Midbrain (tissue), 1 donor: ENCODE results near the gene TNFRSF9.

Source experiments
- DNase-seq: peaks from one replicate; lab custom pipeline; 2025; lab: John Stamatoyannopoulos, UW

Gene TNFRSF9

DNA sequence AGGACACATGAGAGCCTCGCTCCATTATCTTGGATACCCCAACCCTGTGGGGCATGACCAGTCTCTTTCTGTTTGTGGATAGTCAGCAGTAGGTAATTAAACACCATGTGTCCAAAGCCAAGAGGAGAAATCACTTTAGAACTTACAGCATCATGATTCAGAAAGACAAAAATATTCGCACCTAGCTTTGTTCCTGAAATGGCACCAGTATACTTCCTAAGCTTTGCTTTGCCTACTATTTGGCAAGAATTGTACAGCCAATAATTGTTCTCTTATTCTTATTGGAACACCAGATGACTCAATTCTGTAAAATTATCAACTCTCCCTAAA is 24.2 kb downstream of the TNFRSF9 start:
- DNase-seq: no peak

GRCh38 chr1:7915826-7916500 is 24.7 kb downstream of the TNFRSF9 start:
- no peak for DNase-seq

- DNase-seq: no peak
Observed at GRCh38 chr1:7912743-7913557, 27.7 kb downstream of the TNFRSF9 start.

DNA sequence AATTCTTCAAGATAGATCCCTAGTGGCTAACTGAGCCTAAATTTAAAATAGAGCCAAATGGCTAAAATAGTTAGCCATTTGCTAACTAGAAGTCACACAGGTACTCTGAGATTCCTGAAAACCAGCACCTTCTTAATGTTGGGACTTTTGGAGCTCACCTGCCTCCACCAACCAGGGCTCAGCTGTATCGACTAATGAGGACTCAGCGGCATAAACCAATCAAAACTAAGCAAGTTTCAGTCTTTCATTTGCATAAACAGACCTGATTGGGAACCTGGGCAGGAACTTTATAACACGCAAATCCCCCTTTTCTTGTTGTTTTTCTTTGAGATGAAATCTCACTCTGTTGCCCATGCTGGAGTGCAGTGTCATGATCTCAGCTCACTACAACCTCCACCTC is 28.5 kb downstream of the TNFRSF9 start:
- DNase-seq: no peak

DNA sequence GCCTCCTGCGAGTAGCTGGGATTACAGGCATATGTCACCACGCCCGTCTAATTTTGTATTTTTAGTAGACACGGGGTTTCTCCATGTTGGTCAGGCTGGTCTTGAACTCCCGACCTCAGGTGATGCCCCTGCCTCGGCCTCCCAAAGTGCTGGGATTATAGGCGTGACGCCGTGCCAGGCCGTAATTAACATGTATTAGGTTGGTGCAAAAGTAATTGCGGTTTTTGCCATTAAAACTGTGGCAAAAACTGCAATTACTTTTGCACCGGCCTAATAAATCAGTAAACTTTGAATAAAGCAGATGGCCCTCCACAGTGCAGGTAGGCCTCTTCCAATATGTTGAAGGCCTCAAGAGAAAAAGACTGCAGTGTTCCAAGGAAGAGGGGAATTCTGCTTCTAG is 35.4 kb downstream of the TNFRSF9 start:
- DNase-seq: no peak

GRCh38 chr1:7902478-7903085 is 38.1 kb downstream of the TNFRSF9 start:
- DNase-seq: peak; percentile 73

DNA sequence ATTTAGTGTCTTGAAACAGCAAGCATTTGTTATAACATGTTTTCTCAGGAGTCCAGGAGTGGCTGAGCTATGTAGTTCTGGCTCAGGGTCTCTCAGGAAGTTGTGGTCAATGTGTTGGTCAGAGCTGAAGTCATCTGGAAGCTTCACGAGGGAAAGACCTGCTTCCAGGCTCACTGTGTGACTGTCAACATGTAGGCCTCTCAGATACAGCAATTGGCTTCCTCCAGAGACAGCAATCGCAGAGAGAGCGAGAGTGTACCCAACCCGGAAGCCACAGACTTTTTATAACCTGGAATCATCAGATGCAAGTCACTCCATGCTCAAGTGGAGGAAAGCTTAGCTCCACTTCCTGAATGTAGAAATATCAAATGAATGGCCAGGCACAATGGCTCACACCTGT is 40.9 kb downstream of the TNFRSF9 start:
- DNase-seq: no peak

- no peak for DNase-seq
Observed at GRCh38 chr1:7898962-7899361, 41.7 kb downstream of the TNFRSF9 start.

DNA sequence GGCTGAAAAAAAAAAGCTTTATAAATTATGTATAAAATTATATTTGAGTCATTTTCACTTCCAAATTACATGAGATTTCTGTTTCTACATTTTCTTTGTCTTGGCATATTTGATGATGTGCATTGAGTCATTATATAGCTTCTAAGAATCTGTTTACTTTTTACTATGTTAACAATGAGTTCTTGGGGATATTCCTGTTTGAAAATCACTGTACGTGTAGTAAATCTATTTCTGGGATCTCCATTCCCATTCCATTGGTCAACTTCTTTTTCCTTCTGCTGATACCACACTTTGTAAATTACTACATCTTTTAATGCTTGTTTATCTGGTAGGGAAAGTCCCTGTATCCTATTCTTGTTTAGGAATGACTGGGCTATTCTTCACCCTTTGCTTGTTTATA is 43.6 kb downstream of the TNFRSF9 start:
- no peak for DNase-seq

GRCh38 chr1:7893529-7894180 is 47.0 kb downstream of the TNFRSF9 start:
- no peak for DNase-seq

GRCh38 chr1:7891804-7892203 is 48.8 kb downstream of the TNFRSF9 start:
- no peak for DNase-seq

- DNase-seq: no peak
Observed at GRCh38 chr1:7890853-7891252, 49.8 kb downstream of the TNFRSF9 start.

GRCh38 chr1:7888248-7889081 is 52.2 kb downstream of the TNFRSF9 start:
- DNase-seq: no peak

GRCh38 chr1:7886405-7886745 is 54.3 kb downstream of the TNFRSF9 start:
- DNase-seq: peak; percentile 4

DNA sequence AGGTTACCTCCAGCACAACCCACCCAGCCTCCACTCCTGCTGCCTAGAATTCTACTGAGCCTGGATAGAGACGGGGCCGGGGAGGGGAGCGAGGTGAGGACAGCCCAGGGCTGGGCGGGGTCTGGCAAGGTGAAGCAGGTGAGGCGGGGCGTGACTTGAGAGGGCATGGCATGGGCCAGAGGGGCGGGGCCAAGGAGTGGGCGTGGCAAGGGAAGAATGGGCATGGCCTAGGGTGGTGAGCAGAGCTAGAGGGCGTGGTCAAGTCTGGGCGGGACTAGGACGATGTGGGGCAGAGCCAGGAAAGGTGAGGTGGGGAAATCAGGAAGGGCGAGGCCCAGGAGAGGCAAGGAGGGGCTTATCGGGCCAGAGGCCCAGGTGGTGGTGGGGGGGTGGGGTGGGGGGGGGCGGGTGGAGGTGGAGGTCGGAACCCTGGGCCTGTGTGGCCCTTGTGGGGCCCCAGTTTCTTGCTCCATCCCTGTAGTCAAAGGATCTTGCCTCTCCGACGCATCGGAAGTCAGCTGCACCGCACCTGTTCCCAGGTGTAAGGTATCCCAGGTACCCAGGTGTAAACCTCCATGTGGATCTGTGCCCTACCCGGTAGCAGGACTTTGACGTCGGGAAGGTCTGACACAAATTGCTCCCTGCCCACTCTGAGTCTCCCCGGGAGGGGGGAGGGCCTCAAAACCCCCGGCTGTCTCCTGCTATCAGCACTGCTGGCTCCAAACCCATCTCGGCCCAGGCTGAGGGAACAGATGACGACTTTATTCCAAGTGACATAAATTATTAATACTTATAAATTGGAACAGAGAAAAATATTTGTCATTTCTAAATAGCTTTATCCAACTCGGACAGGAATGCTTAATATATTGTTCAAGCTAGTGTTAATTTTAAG is 54.9 kb downstream of the TNFRSF9 start:
- DNase-seq: no peak

DNA sequence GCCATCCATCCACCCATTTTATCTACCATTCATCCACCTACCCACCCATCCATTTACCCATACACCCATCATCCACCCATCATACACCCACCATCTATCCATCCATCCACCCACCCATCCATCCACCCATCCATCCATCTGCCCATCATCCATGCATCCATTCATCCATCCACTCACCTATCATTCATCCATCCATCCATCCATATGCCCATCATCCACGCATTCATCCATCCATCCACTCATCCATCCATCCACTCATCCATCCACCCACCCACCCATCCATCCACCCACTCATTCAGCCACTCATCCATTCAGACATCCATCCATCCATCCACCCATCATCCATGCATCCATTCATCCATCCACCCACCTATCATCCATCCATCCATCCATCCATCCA is 55.9 kb downstream of the TNFRSF9 start:
- DNase-seq: no peak

- no peak for DNase-seq
Observed at GRCh38 chr1:7879228-7879627, 61.4 kb downstream of the TNFRSF9 start.

GRCh38 chr1:7878027-7878426 is 62.6 kb downstream of the TNFRSF9 start:
- DNase-seq: no peak

DNA sequence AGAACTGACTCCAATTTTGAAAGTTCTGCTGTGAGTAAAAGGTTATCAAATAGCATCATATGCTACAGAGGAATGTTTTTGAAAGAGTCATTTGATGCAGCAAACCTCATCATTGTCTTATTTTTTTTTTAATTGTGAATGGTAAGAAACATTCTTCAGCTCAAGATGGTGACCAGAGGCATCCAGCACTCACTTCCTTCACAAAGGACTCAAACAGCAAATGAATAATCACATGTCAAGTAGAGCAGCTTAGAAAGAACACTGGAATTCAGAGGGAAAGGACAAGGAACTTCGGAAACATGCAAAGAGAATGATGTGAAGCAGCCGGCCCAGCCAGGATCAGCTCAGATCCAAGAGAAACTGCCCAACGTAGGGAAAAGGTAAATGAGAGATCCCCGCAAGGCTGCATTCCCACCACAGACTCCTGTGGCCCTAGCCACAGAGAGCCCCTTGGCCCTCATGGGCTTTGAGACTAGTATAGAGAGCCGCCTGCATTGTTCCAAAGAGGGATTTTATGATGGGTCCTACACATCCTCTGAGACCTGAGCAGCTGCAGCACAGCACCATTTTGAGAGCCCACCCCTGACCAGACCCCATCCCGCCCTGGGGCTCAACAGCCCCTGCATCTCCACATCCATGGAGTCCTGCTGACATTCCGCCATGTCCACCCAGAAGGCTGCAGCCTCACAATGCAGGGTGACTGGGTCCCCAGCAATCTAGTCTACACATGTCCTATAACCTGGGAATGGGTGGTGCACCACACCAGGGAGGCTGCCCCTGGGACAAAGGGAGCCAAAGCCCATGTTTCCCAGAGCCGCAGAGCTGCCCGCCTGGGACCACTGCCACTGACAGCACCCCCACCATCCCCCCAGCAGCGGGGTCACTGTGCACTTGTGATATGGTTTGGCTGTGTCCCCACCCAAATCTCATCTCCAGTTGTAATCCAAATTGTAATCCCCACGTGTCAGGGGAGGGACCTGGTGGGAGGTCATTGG is 66.5 kb downstream of the TNFRSF9 start:
- no peak for DNase-seq

DNA sequence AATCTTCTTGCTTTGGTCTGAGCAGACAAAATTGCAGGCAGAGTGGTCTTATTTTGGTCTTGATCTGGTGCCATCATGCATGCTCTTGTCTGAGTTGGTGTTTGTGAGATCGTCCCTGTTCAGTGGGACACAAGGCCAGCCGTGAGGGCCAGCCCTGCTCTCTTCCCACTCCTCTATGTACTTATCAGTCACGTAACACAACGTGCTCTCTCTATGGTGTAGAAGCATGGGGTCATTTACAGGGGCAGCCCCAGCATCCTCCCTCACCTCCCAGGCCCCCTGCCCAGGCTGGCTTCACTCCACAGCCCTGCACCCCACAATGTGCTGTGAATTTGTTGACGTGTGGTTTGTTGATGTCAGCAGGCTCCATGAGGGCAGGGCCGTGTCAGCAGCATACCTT is 69.5 kb downstream of the TNFRSF9 start:
- DNase-seq: no peak
